Liver (tissue), 9 donors: ENCODE data around the gene IL1RAPL1. TPM values are rescaled to one million over a fixed set of nuclear protein-coding genes. Genes with fewer than 3 reads are reported as not detected.

Experiments
- DNase-seq: peaks from one replicate; pipeline ENCODE4 v3.0.0-alpha.2; 2017; ENCODE audit warnings: low spot score
- H3K27ac ChIP-seq, 2 donors: one replicate each; pipeline ENCODE4 v1.7.0; 2013; ENCODE audit warnings: inconsistent platforms in 2 of 2, low read length in 2 of 2, control low read depth in 1 of 2, low read depth in 1 of 2, mild to moderate bottlenecking in 1 of 2
- H3K27me3 ChIP-seq, 4 donors: one replicate each; pipeline versions ENCODE4 v1.6.1 to v1.7.0; 2013; ENCODE audit warnings: low read length in 3 of 4, inconsistent platforms in 1 of 4, mild to moderate bottlenecking in 1 of 4, moderate library complexity in 1 of 4; ENCODE audit not compliant: control insufficient read depth in 4 of 4, insufficient read depth in 4 of 4
- H3K36me3 ChIP-seq, 4 donors: one replicate each; pipeline versions ENCODE4 v1.6.1 to v1.7.0; 2013; ENCODE audit warnings: low read length in 3 of 4, mild to moderate bottlenecking in 3 of 4, low read depth in 1 of 4, moderate library complexity in 1 of 4; ENCODE audit not compliant: control insufficient read depth in 4 of 4, insufficient read depth in 3 of 4
- H3K4me1 ChIP-seq, 4 donors: one replicate each; pipeline versions ENCODE4 v1.6.1 to v1.7.0; 2013; ENCODE audit warnings: low read length in 3 of 4, mild to moderate bottlenecking in 3 of 4, moderate library complexity in 1 of 4; ENCODE audit not compliant: control insufficient read depth in 4 of 4, insufficient read depth in 4 of 4
- H3K4me3 ChIP-seq, 3 donors: one replicate each; pipeline versions ENCODE4 v1.6.1 to v1.7.0; 2013; ENCODE audit warnings: low read length in 3 of 3, control low read depth in 1 of 3, low read depth in 1 of 3, mild to moderate bottlenecking in 1 of 3
- H3K9ac ChIP-seq, 2 donors: one replicate each; pipeline ENCODE4 v1.7.0; 2013; ENCODE audit warnings: low read length in 2 of 2, mild to moderate bottlenecking in 2 of 2, moderate library complexity in 2 of 2, control low read depth in 1 of 2, low read depth in 1 of 2
- H3K9me3 ChIP-seq, 4 donors: one replicate each; pipeline versions ENCODE4 v1.6.1 to v1.7.0; 2013; ENCODE audit warnings: low read length in 3 of 4; ENCODE audit not compliant: control insufficient read depth in 4 of 4
- ATF3 ChIP-seq: IDR thresholded peaks from 2 replicates; pipeline ENCODE4 v1.6.1; 2016; ENCODE audit warnings: antibody characterized with exemption
- EGR1 ChIP-seq, 2 donors: IDR thresholded peaks; 2 replicates each; pipeline ENCODE4 v1.6.1; 2016 to 2018; ENCODE audit warnings: antibody characterized with exemption in 2 of 2, low read depth in 2 of 2
- FOXA1 ChIP-seq: IDR thresholded peaks from 2 replicates; pipeline ENCODE4 v1.6.1; 2016; ENCODE audit warnings: antibody characterized with exemption
- FOXA2 ChIP-seq: IDR thresholded peaks from 2 replicates; pipeline ENCODE4 v1.6.1; 2016; ENCODE audit warnings: antibody characterized with exemption
- GABPA ChIP-seq, 2 donors: IDR thresholded peaks in 1 of 2; conservative IDR thresholded peaks in 1 of 2; 2 replicates each; pipeline ENCODE4 v1.6.1; 2016; ENCODE audit warnings: antibody characterized with exemption in 2 of 2, mild to moderate bottlenecking in 1 of 2, moderate library complexity in 1 of 2
- HNF4A ChIP-seq, 2 donors: conservative IDR thresholded peaks; 2 replicates each; pipeline ENCODE4 v1.6.1; 2016; ENCODE audit warnings: antibody characterized with exemption in 2 of 2, mild to moderate bottlenecking in 2 of 2
- HNF4G ChIP-seq: IDR thresholded peaks from 2 replicates; pipeline ENCODE4 v1.6.1; 2016; ENCODE audit warnings: antibody characterized with exemption
- RAD21 ChIP-seq, 2 donors: IDR thresholded peaks; 2 replicates each; pipeline ENCODE4 v1.6.1; 2016; ENCODE audit warnings: antibody characterized with exemption in 2 of 2, mild to moderate bottlenecking in 2 of 2
- RXRA ChIP-seq, 2 donors: IDR thresholded peaks; 2 replicates each; pipeline ENCODE4 v1.6.1; 2017 to 2018; ENCODE audit warnings: antibody characterized with exemption in 2 of 2, mild to moderate bottlenecking in 1 of 2
- SP1 ChIP-seq: IDR thresholded peaks from 2 replicates; pipeline ENCODE4 v1.6.1; 2018; ENCODE audit warnings: antibody characterized with exemption, mild to moderate bottlenecking
- TAF1 ChIP-seq: conservative IDR thresholded peaks from 2 replicates; pipeline ENCODE4 v1.6.1; 2016; ENCODE audit warnings: antibody characterized with exemption, mild to moderate bottlenecking
- YY1 ChIP-seq: IDR thresholded peaks from 2 replicates; pipeline ENCODE4 v1.6.1; 2016; ENCODE audit warnings: antibody characterized with exemption, mild to moderate bottlenecking
- WGBS: extraction: QIAGEN DNeasy Blood & Tissue Kit; methylation state at CpG from one replicate; pipeline ENCODE4 v1.1.7; 2013; 5-methylcytosine and 5-hydroxymethylcytosine counted together
- polyA plus RNA-seq, 2 donors: library from polyadenylated mRNA; stranded (reverse) in 1 of 2; unstranded in 1 of 2; fragments of 200-250 nt in 1 of 2; fragments of >200 nt in 1 of 2; fragmentation: Nextera tagmentation in 1 of 2; extraction: Ambion mirVana in 1 of 2; gene quantifications; one replicate each; pipeline versions ENCODE4 v1.2.1 to v1.2.3, GENCODE V29; 2013 to 2015
- total RNA-seq, 2 donors: library from RNA; depleted of rRNA; stranded (reverse); fragments of >200 nt; gene quantifications; one replicate each; pipeline ENCODE4 v1.2.3, GENCODE V29; 2014
- TF ChIP-seq, protein P1 (sequence below): fragments of 150-350 bp; IDR thresholded peaks from 2 replicates; pipeline ENCODE4 v1.5.1; 2017; ENCODE audit warnings: improper control_type of control experiment, low read depth, low read length; ENCODE audit not compliant: missing input control
- TF ChIP-seq, protein P2 (sequence below): IDR thresholded peaks from 2 replicates; pipeline ENCODE4 v1.6.1; 2016; ENCODE audit warnings: antibody characterized with exemption, mild to moderate bottlenecking
- donor health status: healthy.
- donor health status: healthy.
- donor health status: healthy.
- donor health status: healthy.
- donor health status: healthy.

Gene IL1RAPL1
- total and polyA plus RNA-seq, 4 donors = 0.08 to 0.33 TPM; not detected in 2

DNA sequence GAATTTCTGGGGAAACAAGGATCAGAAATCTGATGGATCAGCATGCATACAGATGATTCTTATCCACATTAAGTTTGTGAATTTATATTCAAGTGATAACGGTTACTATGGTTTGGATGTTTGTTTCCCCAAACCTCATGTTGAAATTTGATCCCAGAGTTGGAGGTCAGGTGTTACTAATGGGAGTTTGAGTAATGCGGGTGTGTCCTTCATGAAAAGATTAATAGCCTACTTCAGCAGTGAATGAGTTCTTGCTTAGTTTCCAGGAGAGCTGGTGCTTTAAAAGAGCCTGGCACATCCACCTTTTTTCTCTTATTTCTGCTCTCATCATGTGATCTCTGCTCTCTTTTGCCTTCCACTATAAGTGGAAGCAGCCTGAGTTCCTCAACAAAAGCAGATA, 712.4 kb downstream of the IL1RAPL1 start:
- Histone ChIP-seq H3K9ac (no peak overlapping the region), H3K36me3 (no peaks in the 10 kb centered on the region), H3K27me3 (no peaks in the 10 kb centered on the region), H3K27ac (no peak overlapping the region), H3K4me3 (no peak overlapping the region), H3K9me3 (no peaks in the 10 kb centered on the region), H3K4me1 (no peaks in the 10 kb centered on the region)
- TF ChIP-seq RAD21 (IDR thresholded peaks at IDR 0.05) (no peak), HNF4G (no peak), RXRA (IDR thresholded peaks at IDR 0.05) (no peak), SP1 (no peak), GABPA (IDR thresholded peaks at IDR 0.05 in 1 of 2, conservative IDR thresholded peaks at IDR 0.05 in 1 of 2) (no peak), FOXA1 (no peak), EGR1 (IDR thresholded peaks at IDR 0.05; ENCODE audit: low read depth in 2 of 2) (no peak), ATF3 (no peak), TAF1 (no peak)
- TF ChIP-seq, protein P1, sequence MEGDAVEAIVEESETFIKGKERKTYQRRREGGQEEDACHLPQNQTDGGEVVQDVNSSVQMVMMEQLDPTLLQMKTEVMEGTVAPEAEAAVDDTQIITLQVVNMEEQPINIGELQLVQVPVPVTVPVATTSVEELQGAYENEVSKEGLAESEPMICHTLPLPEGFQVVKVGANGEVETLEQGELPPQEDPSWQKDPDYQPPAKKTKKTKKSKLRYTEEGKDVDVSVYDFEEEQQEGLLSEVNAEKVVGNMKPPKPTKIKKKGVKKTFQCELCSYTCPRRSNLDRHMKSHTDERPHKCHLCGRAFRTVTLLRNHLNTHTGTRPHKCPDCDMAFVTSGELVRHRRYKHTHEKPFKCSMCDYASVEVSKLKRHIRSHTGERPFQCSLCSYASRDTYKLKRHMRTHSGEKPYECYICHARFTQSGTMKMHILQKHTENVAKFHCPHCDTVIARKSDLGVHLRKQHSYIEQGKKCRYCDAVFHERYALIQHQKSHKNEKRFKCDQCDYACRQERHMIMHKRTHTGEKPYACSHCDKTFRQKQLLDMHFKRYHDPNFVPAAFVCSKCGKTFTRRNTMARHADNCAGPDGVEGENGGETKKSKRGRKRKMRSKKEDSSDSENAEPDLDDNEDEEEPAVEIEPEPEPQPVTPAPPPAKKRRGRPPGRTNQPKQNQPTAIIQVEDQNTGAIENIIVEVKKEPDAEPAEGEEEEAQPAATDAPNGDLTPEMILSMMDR = no peak
- TF ChIP-seq, protein P2, sequence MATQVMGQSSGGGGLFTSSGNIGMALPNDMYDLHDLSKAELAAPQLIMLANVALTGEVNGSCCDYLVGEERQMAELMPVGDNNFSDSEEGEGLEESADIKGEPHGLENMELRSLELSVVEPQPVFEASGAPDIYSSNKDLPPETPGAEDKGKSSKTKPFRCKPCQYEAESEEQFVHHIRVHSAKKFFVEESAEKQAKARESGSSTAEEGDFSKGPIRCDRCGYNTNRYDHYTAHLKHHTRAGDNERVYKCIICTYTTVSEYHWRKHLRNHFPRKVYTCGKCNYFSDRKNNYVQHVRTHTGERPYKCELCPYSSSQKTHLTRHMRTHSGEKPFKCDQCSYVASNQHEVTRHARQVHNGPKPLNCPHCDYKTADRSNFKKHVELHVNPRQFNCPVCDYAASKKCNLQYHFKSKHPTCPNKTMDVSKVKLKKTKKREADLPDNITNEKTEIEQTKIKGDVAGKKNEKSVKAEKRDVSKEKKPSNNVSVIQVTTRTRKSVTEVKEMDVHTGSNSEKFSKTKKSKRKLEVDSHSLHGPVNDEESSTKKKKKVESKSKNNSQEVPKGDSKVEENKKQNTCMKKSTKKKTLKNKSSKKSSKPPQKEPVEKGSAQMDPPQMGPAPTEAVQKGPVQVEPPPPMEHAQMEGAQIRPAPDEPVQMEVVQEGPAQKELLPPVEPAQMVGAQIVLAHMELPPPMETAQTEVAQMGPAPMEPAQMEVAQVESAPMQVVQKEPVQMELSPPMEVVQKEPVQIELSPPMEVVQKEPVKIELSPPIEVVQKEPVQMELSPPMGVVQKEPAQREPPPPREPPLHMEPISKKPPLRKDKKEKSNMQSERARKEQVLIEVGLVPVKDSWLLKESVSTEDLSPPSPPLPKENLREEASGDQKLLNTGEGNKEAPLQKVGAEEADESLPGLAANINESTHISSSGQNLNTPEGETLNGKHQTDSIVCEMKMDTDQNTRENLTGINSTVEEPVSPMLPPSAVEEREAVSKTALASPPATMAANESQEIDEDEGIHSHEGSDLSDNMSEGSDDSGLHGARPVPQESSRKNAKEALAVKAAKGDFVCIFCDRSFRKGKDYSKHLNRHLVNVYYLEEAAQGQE = no peak
- no peak for DNase-seq
- WGBS = 75% methylated on average over 2 of the region's 2 CpGs

GRCh38 chrX:29308726-29309125, 721.5 kb downstream of the IL1RAPL1 start:
- TF ChIP-seq HNF4A (conservative IDR thresholded peaks at IDR 0.05) (no peak), EGR1 (IDR thresholded peaks at IDR 0.05; ENCODE audit: low read depth in 2 of 2) (no peak), YY1 (no peak), FOXA2 (no peak), ATF3 (no peak)
- TF ChIP-seq, protein P2 = no peak
- no peak for DNase-seq
- WGBS = 64% methylated on average over 4 of the region's 4 CpGs
- H3K4me1 ChIP-seq = no peaks in the 10 kb centered on the region
- no peaks in the 10 kb centered on the region for H3K36me3 ChIP-seq
- H3K27me3 ChIP-seq = no peaks in the 10 kb centered on the region
- H3K27ac ChIP-seq = no peak overlapping the region
- H3K9me3 ChIP-seq = no peaks in the 10 kb centered on the region
- H3K9ac ChIP-seq = no peak overlapping the region
- H3K4me3 ChIP-seq = no peak overlapping the region
